ENCODE results near the gene CDK2.
A peak's percentile ranks its signal among the peaks of the same experiment; 100 is the strongest.

CDK2 gene

GRCh38 chr12:55935738-55936151 is 30.9 kb upstream of the CDK2 start:
- no peak for DNase-seq
- peak overlapping the region; percentile 20 to 24 for H3K4me3 ChIP-seq

GRCh38 chr12:55937981-55938380 is 28.6 kb upstream of the CDK2 start:
- H3K4me3 ChIP-seq: no peak overlapping the region
- no peaks in the 10 kb centered on the region for H3K9me3 ChIP-seq
- H3K36me3 ChIP-seq: peaks cover 0 to 24% (median 0%) of the 10 kb centered on the region in 3 donors
- no peak for DNase-seq
- H3K4me1 ChIP-seq: peaks cover 0 to 17% (median 11%) of the 10 kb centered on the region in 4 donors
- no peaks in the 10 kb centered on the region for H3K27me3 ChIP-seq
- intact Hi-C loops (cut with DNase I; ENCODE audit: low total_unique reads): loop anchor here (5.0 kb wide), 1 partner anchor 106 kb away; no protein-coding TSS in a partner anchor
- no peak for TF ChIP-seq CTCF (IDR thresholded peaks at IDR 0.05)
- no peak overlapping the region for H3K27ac ChIP-seq

More at GRCh38 chr12:55935738-55936151, 30.9 kb upstream of the CDK2 start:
- Histone ChIP-seq H3K27ac (peak overlapping the region in 1 of 2 donors; percentile 30), H3K27me3 (no peaks in the 10 kb centered on the region), H3K9me3 (no peaks in the 10 kb centered on the region), H3K4me1 (peaks cover 0 to 33% (median 21%) of the 10 kb centered on the region in 4 donors), H3K36me3 (peaks cover 0 to 8% (median 0%) of the 10 kb centered on the region in 3 donors)
- no peak for TF ChIP-seq CTCF (IDR thresholded peaks at IDR 0.05)
- intact Hi-C loops (cut with DNase I; ENCODE audit: low total_unique reads): loop anchor here (5.0 kb wide), 1 partner anchor 103 kb away; no protein-coding TSS in a partner anchor

GRCh38 chr12:55938826-55939501 is 27.7 kb upstream of the CDK2 start:
- intact Hi-C loops (cut with DNase I; ENCODE audit: low total_unique reads): loop anchor here (5.0 kb wide), 1 partner anchor 107 kb away; no protein-coding TSS in a partner anchor
- no peaks in the 10 kb centered on the region for H3K27me3 ChIP-seq
- no peak overlapping the region for H3K27ac ChIP-seq
- DNase-seq: no peak
- no peak overlapping the region for H3K4me3 ChIP-seq
- peaks cover 0 to 11% (median 5%) of the 10 kb centered on the region in 4 donors for H3K4me1 ChIP-seq
- H3K9me3 ChIP-seq: no peaks in the 10 kb centered on the region
- TF ChIP-seq CTCF (IDR thresholded peaks at IDR 0.05): no peak
- H3K36me3 ChIP-seq: peaks cover 0 to 31% (median 2%) of the 10 kb centered on the region in 3 donors

GRCh38 chr12:55940065-55940732 is 26.4 kb upstream of the CDK2 start:
- H3K36me3 ChIP-seq: peaks cover 0 to 43% (median 3%) of the 10 kb centered on the region in 3 donors
- peak; percentile 85 to 90 for DNase-seq
- intact Hi-C loops (cut with DNase I; ENCODE audit: low total_unique reads): loop anchor here (2.0 kb wide), 1 partner anchor 201 kb away; no protein-coding TSS in a partner anchor

GRCh38 chr12:55942055-55942454 is 24.6 kb upstream of the CDK2 start:
- no peaks in the 10 kb centered on the region for H3K9me3 ChIP-seq
- intact Hi-C loops (cut with DNase I; ENCODE audit: low total_unique reads): no loop called here
- H3K36me3 ChIP-seq: peaks cover 0 to 54% (median 3%) of the 10 kb centered on the region in 3 donors

More at GRCh38 chr12:55940065-55940732, 26.4 kb upstream of the CDK2 start:
- Histone ChIP-seq H3K27ac (peak overlapping the region; percentile 37 to 48), H3K9me3 (no peaks in the 10 kb centered on the region), H3K27me3 (no peaks in the 10 kb centered on the region), H3K4me3 (peak overlapping the region; percentile 24 to 36), H3K4me1 (peaks cover 0 to 7% (median 5%) of the 10 kb centered on the region in 4 donors)
- TF ChIP-seq CTCF (IDR thresholded peaks at IDR 0.05): peak; percentile 84 to 85

More at GRCh38 chr12:55942055-55942454, 24.6 kb upstream of the CDK2 start:
- no peak for TF ChIP-seq CTCF (IDR thresholded peaks at IDR 0.05)
- H3K4me3 ChIP-seq: no peak overlapping the region
- H3K27ac ChIP-seq: no peak overlapping the region
- H3K4me1 ChIP-seq: peaks cover 0 to 7% (median 5%) of the 10 kb centered on the region in 4 donors
- no peaks in the 10 kb centered on the region for H3K27me3 ChIP-seq
- no peak for DNase-seq

Data from tibial artery (tissue), 4 donors.